Esophagus squamous epithelium (tissue), 5 donors: ENCODE measurements around the gene PUM1. TPM values are rescaled to one million over a fixed set of nuclear protein-coding genes. Genes with fewer than 3 reads are reported as not detected.

Experiments
- DNase-seq: peaks from one replicate; lab custom pipeline; 2025; lab: John Stamatoyannopoulos, UW
- H3K27ac ChIP-seq, 4 donors: fragments of 200-600 bp; sonication (generic); one replicate each; pipeline ENCODE4 v1.5.1; 2016 to 2019; ENCODE audit warnings: mild to moderate bottlenecking in 1 of 4
- H3K27me3 ChIP-seq, 4 donors: fragments of 200-600 bp; sonication (generic); 1 replicate in 3 of 4; 2 replicates in 1 of 4; pipeline versions ENCODE4 v1.5.1 to v1.6.0; 2017 to 2021; ENCODE audit warnings: antibody characterized with exemption in 1 of 4
- H3K36me3 ChIP-seq, 3 donors: fragments of 200-600 bp; sonication (generic); one replicate each; pipeline ENCODE4 v1.5.1; 2016 to 2019
- H3K4me1 ChIP-seq, 3 donors: fragments of 200-600 bp; sonication (generic); one replicate each; pipeline ENCODE4 v1.5.1; 2017 to 2019
- H3K4me3 ChIP-seq, 4 donors: fragments of 200-600 bp; sonication (generic); 1 replicate in 3 of 4; 2 replicates in 1 of 4; pipeline ENCODE4 v1.5.1; 2016 to 2019; ENCODE audit warnings: mild to moderate bottlenecking in 2 of 4, moderate library complexity in 1 of 4
- H3K9me3 ChIP-seq, 3 donors: fragments of 200-600 bp; sonication (generic); one replicate each; pipeline ENCODE4 v1.5.1; 2016 to 2019
- POLR2A ChIP-seq, 4 donors: fragments of 450-650 bp; IDR thresholded peaks; one replicate each; pipeline ENCODE4 v1.6.1; 2017; ENCODE audit warnings: antibody characterized with exemption in 4 of 4, mild to moderate bottlenecking in 4 of 4, moderate library complexity in 3 of 4
- WGBS, 2 donors: methylation state at CpG; one replicate each; pipeline ENCODE4 v1.1.5; 2018; 5-methylcytosine and 5-hydroxymethylcytosine counted together
- intact Hi-C: fragments of 100-400 bp; cut with DNase I; formaldehyde crosslinking; loops from one replicate; pipeline ENCODE4 v1.15.0; 2022
- total RNA-seq, 4 donors: library from RNA; depleted of rRNA; stranded (reverse); fragments of >200 nt; gene quantifications; one replicate each; pipeline ENCODE4 v1.1.0, GENCODE V29; 2016
- TF ChIP-seq, protein P1 (sequence below), 6 experiments: fragments of 450-650 bp in 4 of 6; fragments of 200-600 bp in 2 of 6; sonication (generic) in 2 of 6; IDR thresholded peaks; one replicate each; pipeline ENCODE4 v1.5.1; 2016 to 2019; ENCODE audit warnings: antibody characterized with exemption in 6 of 6, mild to moderate bottlenecking in 4 of 6, moderate library complexity in 4 of 6
- donor health status: DM: yes; HTN: yes; CAD: no.

PUM1 gene
- total RNA-seq, 4 donors from 2014 or later = 41.6 to 88.1 (median 53.9) TPM

DNA sequence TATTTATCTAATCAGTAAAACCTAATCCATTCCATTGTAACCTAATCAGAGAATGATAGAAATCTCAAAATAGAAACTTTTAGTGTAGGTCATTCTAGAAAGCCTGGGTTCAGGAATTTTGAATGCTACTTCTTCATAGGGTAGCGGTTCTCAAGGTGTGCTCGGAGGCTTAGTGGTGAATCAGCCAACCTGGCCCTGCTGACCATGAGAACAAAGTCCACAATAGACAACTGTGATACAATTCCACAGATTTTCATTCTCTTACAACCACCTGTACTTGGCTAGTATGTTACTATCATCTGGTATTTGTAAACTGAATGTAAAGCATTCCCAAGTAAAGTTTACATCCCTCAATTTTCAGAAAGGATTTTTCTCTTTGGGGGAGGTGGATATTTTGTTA is 7.5 kb upstream of the PUM1 start:
- no peaks in the 10 kb centered on the region for H3K4me1 ChIP-seq
- intact Hi-C loops = no loop called here
- no peak for TF ChIP-seq POLR2A (IDR thresholded peaks at IDR 0.05)
- TF ChIP-seq, protein P1, sequence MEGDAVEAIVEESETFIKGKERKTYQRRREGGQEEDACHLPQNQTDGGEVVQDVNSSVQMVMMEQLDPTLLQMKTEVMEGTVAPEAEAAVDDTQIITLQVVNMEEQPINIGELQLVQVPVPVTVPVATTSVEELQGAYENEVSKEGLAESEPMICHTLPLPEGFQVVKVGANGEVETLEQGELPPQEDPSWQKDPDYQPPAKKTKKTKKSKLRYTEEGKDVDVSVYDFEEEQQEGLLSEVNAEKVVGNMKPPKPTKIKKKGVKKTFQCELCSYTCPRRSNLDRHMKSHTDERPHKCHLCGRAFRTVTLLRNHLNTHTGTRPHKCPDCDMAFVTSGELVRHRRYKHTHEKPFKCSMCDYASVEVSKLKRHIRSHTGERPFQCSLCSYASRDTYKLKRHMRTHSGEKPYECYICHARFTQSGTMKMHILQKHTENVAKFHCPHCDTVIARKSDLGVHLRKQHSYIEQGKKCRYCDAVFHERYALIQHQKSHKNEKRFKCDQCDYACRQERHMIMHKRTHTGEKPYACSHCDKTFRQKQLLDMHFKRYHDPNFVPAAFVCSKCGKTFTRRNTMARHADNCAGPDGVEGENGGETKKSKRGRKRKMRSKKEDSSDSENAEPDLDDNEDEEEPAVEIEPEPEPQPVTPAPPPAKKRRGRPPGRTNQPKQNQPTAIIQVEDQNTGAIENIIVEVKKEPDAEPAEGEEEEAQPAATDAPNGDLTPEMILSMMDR (IDR thresholded peaks at IDR 0.05) = no peak
- no peaks in the 10 kb centered on the region for H3K9me3 ChIP-seq
- no peaks in the 10 kb centered on the region for H3K36me3 ChIP-seq
- no peak overlapping the region for H3K27ac ChIP-seq
- H3K27me3 ChIP-seq = no peaks in the 10 kb centered on the region
- no peak for DNase-seq
- 89 to 92% methylated on average over 2 of the region's 2 CpGs for WGBS, 2 donors
- H3K4me3 ChIP-seq = no peak overlapping the region

DNA sequence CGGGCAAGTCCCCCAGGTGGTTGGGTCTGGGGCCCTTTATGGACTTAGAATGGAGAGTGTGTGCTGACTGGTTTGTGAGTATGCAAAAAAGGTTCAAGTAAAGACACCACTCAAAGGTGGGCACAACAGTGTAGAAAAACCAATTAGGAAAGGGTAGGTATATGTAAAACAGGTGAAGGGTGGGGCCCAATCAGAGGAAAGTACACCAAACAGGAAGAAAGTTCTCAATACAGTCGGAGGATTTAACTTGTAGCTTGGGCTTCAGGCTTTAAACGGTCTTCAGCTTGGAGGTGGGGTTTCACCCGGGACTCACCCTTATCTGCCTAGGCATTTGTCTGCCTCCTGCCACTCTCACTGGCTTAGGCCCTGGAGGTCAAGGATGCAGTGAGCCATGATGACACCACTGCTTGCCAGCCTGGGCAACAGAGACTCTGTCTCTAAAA is 6.8 kb upstream of the PUM1 start:
- Histone ChIP-seq H3K9me3 (no peaks in the 10 kb centered on the region), H3K4me3 (no peak overlapping the region), H3K27me3 (no peaks in the 10 kb centered on the region), H3K36me3 (no peaks in the 10 kb centered on the region), H3K4me1 (no peaks in the 10 kb centered on the region), H3K27ac (no peak overlapping the region)
- intact Hi-C loops = no loop called here
- no peak for TF ChIP-seq POLR2A (IDR thresholded peaks at IDR 0.05)
- TF ChIP-seq, protein P1 (IDR thresholded peaks at IDR 0.05) = no peak
- no peak for DNase-seq
- WGBS, 2 donors = 46 to 50% methylated on average over 4 of the region's 4 CpGs

DNA sequence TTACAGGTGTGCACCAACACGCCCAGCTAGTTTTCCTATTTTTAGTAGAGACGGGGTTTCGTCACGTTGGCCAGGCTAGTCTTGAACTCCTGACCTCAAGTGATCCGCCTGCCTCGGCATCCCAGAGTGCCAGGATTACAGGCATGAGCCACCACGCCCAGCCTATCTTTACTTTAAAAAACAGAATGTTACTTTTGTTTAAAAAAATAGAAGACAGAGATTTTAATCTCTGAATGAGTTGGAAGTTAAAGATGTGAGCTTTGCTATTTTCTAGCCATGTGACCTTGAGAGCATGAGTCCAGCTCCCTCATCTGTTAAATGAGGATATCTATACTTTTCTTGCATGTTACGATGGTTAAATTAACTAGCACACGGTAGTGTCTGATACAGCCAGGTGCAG is 3.9 kb upstream of the PUM1 start:
- Histone ChIP-seq H3K9me3 (no peaks in the 10 kb centered on the region), H3K36me3 (no peaks in the 10 kb centered on the region), H3K4me3 (no peak overlapping the region), H3K27me3 (no peaks in the 10 kb centered on the region), H3K27ac (no peak overlapping the region), H3K4me1 (peaks cover 0 to 6% (median 0%) of the 10 kb centered on the region in 3 donors)
- WGBS, 2 donors = 50 to 53% methylated on average over 5 to 9 of the region's 9 CpGs
- no peak for TF ChIP-seq POLR2A (IDR thresholded peaks at IDR 0.05)
- TF ChIP-seq, protein P1 (IDR thresholded peaks at IDR 0.05) = no peak
- DNase-seq = no peak
- intact Hi-C loops = no loop called here

DNA sequence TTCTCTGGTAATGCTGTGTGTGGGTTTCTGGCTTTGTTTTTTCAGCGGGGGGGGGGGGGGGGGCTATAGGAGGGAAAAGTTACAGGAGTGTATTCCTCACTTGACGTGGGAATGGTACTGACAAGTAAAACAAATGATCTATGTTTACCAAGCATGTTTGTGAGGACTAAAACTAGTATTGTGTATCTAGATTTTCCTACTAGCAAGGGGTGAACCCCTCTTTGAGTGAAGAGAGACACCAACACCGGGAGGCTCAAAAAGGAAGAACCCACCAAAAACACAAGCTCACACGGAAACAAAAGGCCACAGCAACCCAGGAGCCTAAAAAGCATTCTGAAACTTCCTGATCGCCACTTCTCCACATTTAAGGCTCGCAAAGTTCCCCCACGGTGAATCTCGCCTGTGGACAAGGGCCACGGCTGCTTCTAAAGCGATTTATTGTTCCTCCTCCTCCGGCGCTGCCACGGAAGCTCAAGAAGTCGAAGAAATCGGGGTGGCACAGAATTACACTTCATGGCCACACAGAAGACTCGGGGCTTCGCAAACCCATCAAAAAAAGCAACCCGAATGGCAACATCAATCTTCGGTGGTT is 703 bp downstream of the PUM1 start:
- H3K4me1 ChIP-seq = peaks cover 0 to 47% (median 29%) of the 10 kb centered on the region in 3 donors
- H3K27ac ChIP-seq = peak overlapping the region; percentile 88 to 98 (median 95)
- H3K27me3 ChIP-seq = no peaks in the 10 kb centered on the region
- intact Hi-C loops = no loop called here
- peak overlapping the region; percentile 44 to 79 (median 76) for H3K4me3 ChIP-seq
- WGBS, 2 donors = 1% methylated on average over 16 to 19 of the region's 19 CpGs
- no peaks in the 10 kb centered on the region for H3K9me3 ChIP-seq
- no peak for DNase-seq
- H3K36me3 ChIP-seq = peaks cover 0 to 5% (median 0%) of the 10 kb centered on the region in 3 donors
- TF ChIP-seq, protein P1 (IDR thresholded peaks at IDR 0.05) = no peak
- TF ChIP-seq POLR2A (IDR thresholded peaks at IDR 0.05) = no peak

DNA sequence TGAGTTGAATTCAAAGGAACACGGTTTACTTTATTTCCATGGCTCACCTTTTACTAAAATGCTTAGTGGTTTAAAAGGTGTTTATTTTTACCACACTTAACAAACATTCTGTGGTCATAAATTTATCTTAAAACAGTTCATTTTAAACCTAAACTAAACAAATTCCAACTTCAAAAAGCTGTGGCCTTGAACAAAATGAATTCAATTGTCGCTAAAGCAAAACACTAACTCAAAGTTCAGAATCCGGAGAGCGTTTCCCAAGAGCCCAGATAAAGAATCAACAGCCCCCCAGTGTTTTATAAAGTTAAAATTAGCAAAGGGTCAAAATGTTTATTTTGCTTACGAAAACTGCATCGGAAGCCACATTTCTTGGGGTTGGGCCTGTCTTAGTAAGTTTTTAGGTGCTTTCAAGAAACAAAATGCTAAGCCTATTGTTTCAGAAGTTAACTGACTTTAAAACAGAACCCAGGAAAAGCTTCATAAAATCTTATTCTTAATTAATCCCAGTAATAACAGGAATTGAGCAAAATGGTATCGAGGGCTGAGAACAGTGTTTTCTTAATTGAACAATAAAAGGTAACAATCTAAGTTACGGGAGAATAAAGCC is 1.3 kb downstream of the PUM1 start:
- no peaks in the 10 kb centered on the region for H3K27me3 ChIP-seq
- no peaks in the 10 kb centered on the region for H3K9me3 ChIP-seq
- no peak for DNase-seq
- peaks cover 0 to 9% (median under 1%) of the 10 kb centered on the region in 3 donors for H3K36me3 ChIP-seq
- 1% methylated on average over 8 of the region's 8 CpGs for WGBS, 2 donors
- peaks cover 0 to 53% (median 29%) of the 10 kb centered on the region in 3 donors for H3K4me1 ChIP-seq
- TF ChIP-seq, protein P1 (IDR thresholded peaks at IDR 0.05) = no peak
- intact Hi-C loops = no loop called here
- peak overlapping the region; percentile 88 to 98 (median 95) for H3K27ac ChIP-seq
- peak overlapping the region; percentile 44 to 79 (median 76) for H3K4me3 ChIP-seq
